CD14-positive monocyte (primary cell): ENCODE results near the gene PKP4. TPM values are rescaled to one million over a fixed set of nuclear protein-coding genes. Genes with fewer than 3 reads are reported as not detected.

Experiments used
- DNase-seq, 3 donors: peaks; one replicate each; pipeline ENCODE4 v3.0.0-alpha.2; 2011 to 2022
- H2AFZ ChIP-seq: 2 replicates; pipeline ENCODE4 v1.6.0; 2012; ENCODE audit warnings: mild to moderate bottlenecking, low read depth, low read length, inconsistent platforms; ENCODE audit not compliant: insufficient read depth, poor library complexity, severe bottlenecking
- H3K27ac ChIP-seq, 2 donors: 1 replicate in 1 of 2; 2 replicates in 1 of 2; pipeline ENCODE4 v1.5.1; 2012 to 2013; ENCODE audit warnings: low read length in 2 of 2, control low read depth in 1 of 2, inconsistent platforms in 1 of 2, low read depth in 1 of 2, mild to moderate bottlenecking in 1 of 2
- H3K27me3 ChIP-seq, 2 donors: one replicate each; pipeline versions ENCODE4 v1.6.0 to v1.6.1; 2011 to 2013; ENCODE audit warnings: low read length in 2 of 2; ENCODE audit not compliant: control insufficient read depth in 2 of 2, insufficient read depth in 2 of 2
- H3K36me3 ChIP-seq, 2 donors: replicated peaks in 1 of 2; 1 replicate in 1 of 2; 2 replicates in 1 of 2; pipeline versions ENCODE4 v1.5.1 to v1.6.1; 2012 to 2013; ENCODE audit warnings: low read length in 2 of 2, control low read depth in 1 of 2, inconsistent platforms in 1 of 2, mild to moderate bottlenecking in 1 of 2; ENCODE audit not compliant: insufficient read depth in 2 of 2, control insufficient read depth in 1 of 2
- H3K4me1 ChIP-seq, 2 donors: 1 replicate in 1 of 2; 2 replicates in 1 of 2; pipeline versions ENCODE4 v1.5.1 to v1.6.1; 2012 to 2013; ENCODE audit warnings: low read length in 2 of 2, control low read depth in 1 of 2, inconsistent platforms in 1 of 2, mild to moderate bottlenecking in 1 of 2, moderate library complexity in 1 of 2; ENCODE audit not compliant: insufficient read depth in 2 of 2, control insufficient read depth in 1 of 2
- H3K4me2 ChIP-seq: replicated peaks from 2 replicates; pipeline ENCODE3; 2012; ENCODE audit warnings: low read length, moderate library complexity, mild to moderate bottlenecking; ENCODE audit not compliant: poor library complexity, severe bottlenecking; ENCODE audit errors: extremely low read depth
- H3K4me3 ChIP-seq, 3 experiments: fragments of 200-600 bp in 1 of 3; sonication (generic) in 1 of 3; replicated peaks in 1 of 3; 1 replicate in 2 of 3; 2 replicates in 1 of 3; pipeline ENCODE4 v1.5.1; 2011 to 2013; ENCODE audit warnings: low read length in 3 of 3, mild to moderate bottlenecking in 3 of 3, control low read depth in 2 of 3, low read depth in 2 of 3, inconsistent platforms in 1 of 3, moderate library complexity in 1 of 3
- H3K79me2 ChIP-seq: 2 replicates; pipeline ENCODE4 v1.6.0; 2012; ENCODE audit warnings: mild to moderate bottlenecking, control low read depth, inconsistent platforms, low read length, moderate library complexity; ENCODE audit not compliant: insufficient read depth
- H3K9ac ChIP-seq: 2 replicates; pipeline ENCODE4 v1.6.0; 2017; ENCODE audit warnings: low read length, mild to moderate bottlenecking; ENCODE audit not compliant: insufficient read depth, poor library complexity, severe bottlenecking
- H3K9me3 ChIP-seq, 2 donors: replicated peaks in 1 of 2; 1 replicate in 1 of 2; 2 replicates in 1 of 2; pipeline versions ENCODE4 v1.5.1 to v1.6.1; 2012 to 2013; ENCODE audit warnings: low read length in 2 of 2, control low read depth in 1 of 2; ENCODE audit not compliant: control insufficient read depth in 1 of 2, insufficient read depth in 1 of 2
- H4K20me1 ChIP-seq: 2 replicates; pipeline ENCODE4 v1.6.0; 2012; ENCODE audit warnings: mild to moderate bottlenecking, low read length, control low read depth, moderate library complexity; ENCODE audit not compliant: insufficient read depth
- H3K27ac Mint-ChIP-seq, 7 donors: one replicate each; pipeline ENCODE4 v1.8.0; 2020; ENCODE audit warnings: mild to moderate bottlenecking in 7 of 7, mixed read lengths in 7 of 7, moderate library complexity in 6 of 7, inconsistent platforms in 2 of 7
- H3K27me3 Mint-ChIP-seq, 3 donors: one replicate each; pipeline ENCODE4 v1.8.0; 2021 to 2022; ENCODE audit warnings: low read depth in 3 of 3, mild to moderate bottlenecking in 3 of 3, mixed read lengths in 3 of 3, moderate library complexity in 3 of 3, inconsistent platforms in 1 of 3
- H3K36me3 Mint-ChIP-seq, 2 donors: one replicate each; pipeline ENCODE4 v1.8.0; 2020; ENCODE audit warnings: mixed read lengths in 2 of 2, inconsistent platforms in 1 of 2, mild to moderate bottlenecking in 1 of 2
- H3K4me1 Mint-ChIP-seq: one replicate; pipeline ENCODE4 v1.8.0; 2020; ENCODE audit warnings: mild to moderate bottlenecking, mixed read lengths
- H3K4me3 Mint-ChIP-seq, 2 donors: one replicate each; pipeline ENCODE4 v1.8.0; 2020; ENCODE audit warnings: mild to moderate bottlenecking in 2 of 2, mixed read lengths in 2 of 2, moderate library complexity in 1 of 2
- H3K9me3 Mint-ChIP-seq, 7 donors: one replicate each; pipeline ENCODE4 v1.8.0; 2020 to 2022; ENCODE audit warnings: mixed read lengths in 7 of 7, mild to moderate bottlenecking in 6 of 7, moderate library complexity in 6 of 7, inconsistent platforms in 2 of 7
- CTCF ChIP-seq: fragments of 200-600 bp; IDR thresholded peaks from one replicate; pipeline ENCODE4 v1.8.0; 2022; ENCODE audit warnings: antibody characterized with exemption, mild to moderate bottlenecking
- WGBS: methylation state at CpG from one replicate; pipeline ENCODE4 v1.1.5; 2013; ENCODE audit warnings: missing lambda C conversion rate; ENCODE audit not compliant: insufficient coverage; 5-methylcytosine and 5-hydroxymethylcytosine counted together
- intact Hi-C, 2 donors: fragments of 100-400 bp; cut with micrococcal nuclease; formaldehyde crosslinking; loops; one replicate each; pipeline versions ENCODE4 v1.15.0 to v1.15.1; 2023
- polyA plus RNA-seq, 3 donors: library from polyadenylated mRNA; depleted of rRNA in 1 of 3; unstranded in 2 of 3; stranded (reverse) in 1 of 3; fragments of 300-500 nt in 2 of 3; fragments of >200 nt in 1 of 3; fragmentation: Illumina TruSeq in 2 of 3; gene quantifications; 1 replicate in 2 of 3; 2 replicates in 1 of 3; pipeline ENCODE4 v1.2.3, GENCODE V29; 2012 to 2021

Gene PKP4
- polyA plus RNA-seq, 3 donors = 0.33 to 9.4 (median 0.73) TPM

- DNase-seq = no peak
- H2AFZ ChIP-seq = no peak overlapping the region
- peaks cover 2% of the 10 kb centered on the region for H3K4me1 Mint-ChIP-seq
- H3K27ac Mint-ChIP-seq = no peak overlapping the region
- no peaks in the 10 kb centered on the region for H4K20me1 ChIP-seq
- no peak for TF ChIP-seq CTCF
- no peak overlapping the region for H3K4me3 Mint-ChIP-seq
- no peaks in the 10 kb centered on the region for H3K79me2 ChIP-seq
- H3K4me2 ChIP-seq = no peak overlapping the region
- H3K27me3 Mint-ChIP-seq = peaks cover 0 to 2% (median 0%) of the 10 kb centered on the region in 3 donors
- no peaks in the 10 kb centered on the region for H3K27me3 ChIP-seq
- 61% methylated on average over 2 of the region's 2 CpGs for whole genome bisulfite sequencing
- peaks cover 4 to 5% of the 10 kb centered on the region in 2 donors for H3K36me3 Mint-ChIP-seq
- no peaks in the 10 kb centered on the region for H3K36me3 ChIP-seq
- H3K4me3 ChIP-seq = no peak overlapping the region
- no peaks in the 10 kb centered on the region for H3K9me3 ChIP-seq
- H3K4me1 ChIP-seq = no peaks in the 10 kb centered on the region
- no peak overlapping the region for H3K27ac ChIP-seq
- H3K9ac ChIP-seq = no peak overlapping the region
- intact Hi-C loops = no loop called here
- H3K9me3 Mint-ChIP-seq = peaks cover 0 to 8% (median 2%) of the 10 kb centered on the region in 7 donors
Measured at GRCh38 chr2:158567208-158567607, 110.5 kb downstream of the PKP4 start.

- WGBS = 100% methylated on average over 2 of the region's 2 CpGs
- intact Hi-C loops = no loop called here
- Histone ChIP-seq H4K20me1 (no peaks in the 10 kb centered on the region), H3K9me3 (no peaks in the 10 kb centered on the region), H3K36me3 (no peaks in the 10 kb centered on the region), H2AFZ (no peak overlapping the region), H3K4me1 (no peaks in the 10 kb centered on the region), H3K27me3 (no peaks in the 10 kb centered on the region), H3K4me3 (no peak overlapping the region), H3K4me2 (no peak overlapping the region), H3K79me2 (no peaks in the 10 kb centered on the region), H3K27ac (no peak overlapping the region), H3K9ac (no peak overlapping the region)
- no peak for TF ChIP-seq CTCF
- Mint-ChIP-seq H3K27me3 (peaks cover 0 to 2% (median 0%) of the 10 kb centered on the region in 3 donors), H3K9me3 (peaks cover 0 to 8% (median 2%) of the 10 kb centered on the region in 7 donors), H3K27ac (no peak overlapping the region), H3K4me3 (no peak overlapping the region), H3K4me1 (peaks cover 2% of the 10 kb centered on the region), H3K36me3 (peaks cover 4 to 5% of the 10 kb centered on the region in 2 donors)
- no peak for DNase-seq
Measured at GRCh38 chr2:158569284-158569683, 112.5 kb downstream of the PKP4 start.
